Adrenal gland (tissue), 5 donors: Measurements from ENCODE around the gene METTL26.

Experiments used
- POLR2A ChIP-seq, 2 donors: fragments of 450-650 bp; IDR thresholded peaks; one replicate each; pipeline ENCODE4 v1.6.1; 2017; ENCODE audit warnings: antibody characterized with exemption in 2 of 2, mild to moderate bottlenecking in 2 of 2, moderate library complexity in 1 of 2
- TF ChIP-seq, protein P1 (sequence below), 6 experiments: fragments of 450-650 bp in 4 of 6; fragments of 200-600 bp in 2 of 6; sonication (generic) in 1 of 6; IDR thresholded peaks; 1 replicate in 5 of 6; 2 replicates in 1 of 6; pipeline versions ENCODE4 v1.5.1 to v1.8.0; 2016 to 2021; ENCODE audit warnings: antibody characterized with exemption in 6 of 6, mild to moderate bottlenecking in 2 of 6, moderate library complexity in 1 of 6
- donor health status: DM: no; HTN: no; CAD: no.

DNA sequence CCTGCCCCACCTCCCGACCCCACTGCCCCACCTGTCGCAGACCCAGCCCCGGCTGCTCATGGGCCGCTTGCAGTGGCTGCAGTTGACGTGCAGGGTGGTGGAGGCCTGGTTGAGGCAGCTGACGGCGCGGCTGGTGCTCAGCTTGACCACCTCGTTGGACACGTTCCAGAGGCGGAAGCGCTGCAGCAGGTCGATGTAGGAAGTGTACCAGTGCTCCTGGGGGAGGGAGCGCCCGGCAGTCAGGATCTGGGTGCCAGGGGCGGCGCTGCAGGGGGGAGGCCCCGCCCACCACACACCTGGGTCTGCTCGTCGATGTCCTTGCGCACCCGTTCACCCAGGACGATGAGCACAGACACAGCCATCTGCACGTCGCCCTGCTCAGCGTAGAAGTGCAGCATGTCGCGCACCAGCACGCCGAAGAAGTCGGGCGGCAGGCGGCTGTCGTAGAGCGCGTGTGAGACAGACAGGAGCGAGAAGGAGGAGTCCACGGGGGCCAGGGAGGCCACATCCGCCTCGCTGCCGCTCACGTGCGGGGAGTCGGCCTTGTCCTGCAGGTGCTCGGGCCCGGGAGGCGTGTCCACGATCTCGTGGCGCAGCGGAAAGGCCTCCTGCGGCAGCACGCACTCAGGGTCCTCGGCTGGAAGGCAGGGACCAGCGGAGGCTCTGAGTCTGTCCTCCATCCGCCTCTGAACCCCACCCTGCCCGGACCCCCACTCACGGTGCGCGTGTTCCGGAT is 49.0 kb upstream of the METTL26 start:
- TF ChIP-seq, protein P1, sequence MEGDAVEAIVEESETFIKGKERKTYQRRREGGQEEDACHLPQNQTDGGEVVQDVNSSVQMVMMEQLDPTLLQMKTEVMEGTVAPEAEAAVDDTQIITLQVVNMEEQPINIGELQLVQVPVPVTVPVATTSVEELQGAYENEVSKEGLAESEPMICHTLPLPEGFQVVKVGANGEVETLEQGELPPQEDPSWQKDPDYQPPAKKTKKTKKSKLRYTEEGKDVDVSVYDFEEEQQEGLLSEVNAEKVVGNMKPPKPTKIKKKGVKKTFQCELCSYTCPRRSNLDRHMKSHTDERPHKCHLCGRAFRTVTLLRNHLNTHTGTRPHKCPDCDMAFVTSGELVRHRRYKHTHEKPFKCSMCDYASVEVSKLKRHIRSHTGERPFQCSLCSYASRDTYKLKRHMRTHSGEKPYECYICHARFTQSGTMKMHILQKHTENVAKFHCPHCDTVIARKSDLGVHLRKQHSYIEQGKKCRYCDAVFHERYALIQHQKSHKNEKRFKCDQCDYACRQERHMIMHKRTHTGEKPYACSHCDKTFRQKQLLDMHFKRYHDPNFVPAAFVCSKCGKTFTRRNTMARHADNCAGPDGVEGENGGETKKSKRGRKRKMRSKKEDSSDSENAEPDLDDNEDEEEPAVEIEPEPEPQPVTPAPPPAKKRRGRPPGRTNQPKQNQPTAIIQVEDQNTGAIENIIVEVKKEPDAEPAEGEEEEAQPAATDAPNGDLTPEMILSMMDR (IDR thresholded peaks at IDR 0.05): no peak
- no peak for TF ChIP-seq POLR2A (IDR thresholded peaks at IDR 0.05)
